ENCODE results near the gene BAX.

GRCh38 chr19:48997972-48998371 lies 43.3 kb downstream of the BAX start:
- TF ChIP-seq CTCF (IDR thresholded peaks at IDR 0.05; ENCODE audit: insufficient read depth, low read length) (peak; percentile 33), POLR2AphosphoS5 (IDR thresholded peaks at IDR 0.05; ENCODE audit: low read depth) (no peak), REST (IDR thresholded peaks at IDR 0.05; ENCODE audit: insufficient replicate concordance, low read depth) (no peak), SPI1 (IDR thresholded peaks at IDR 0.05; ENCODE audit: borderline replicate concordance, low read depth) (no peak)
